B cell (primary cell): ENCODE measurements around the gene SMIM20.

Experiments used
- EZH2 ChIP-seq: IDR thresholded peaks from 2 replicates; pipeline ENCODE4 v1.6.1; 2012; ENCODE audit warnings: borderline replicate concordance, low read depth, mild to moderate bottlenecking, moderate library complexity, low read length; ENCODE audit not compliant: insufficient read depth, poor library complexity, severe bottlenecking
- TF ChIP-seq, protein P1 (sequence below): fragments of 200-600 bp; IDR thresholded peaks from one replicate; pipeline ENCODE4 v1.8.0; 2022; ENCODE audit warnings: antibody characterized with exemption, mild to moderate bottlenecking

DNA sequence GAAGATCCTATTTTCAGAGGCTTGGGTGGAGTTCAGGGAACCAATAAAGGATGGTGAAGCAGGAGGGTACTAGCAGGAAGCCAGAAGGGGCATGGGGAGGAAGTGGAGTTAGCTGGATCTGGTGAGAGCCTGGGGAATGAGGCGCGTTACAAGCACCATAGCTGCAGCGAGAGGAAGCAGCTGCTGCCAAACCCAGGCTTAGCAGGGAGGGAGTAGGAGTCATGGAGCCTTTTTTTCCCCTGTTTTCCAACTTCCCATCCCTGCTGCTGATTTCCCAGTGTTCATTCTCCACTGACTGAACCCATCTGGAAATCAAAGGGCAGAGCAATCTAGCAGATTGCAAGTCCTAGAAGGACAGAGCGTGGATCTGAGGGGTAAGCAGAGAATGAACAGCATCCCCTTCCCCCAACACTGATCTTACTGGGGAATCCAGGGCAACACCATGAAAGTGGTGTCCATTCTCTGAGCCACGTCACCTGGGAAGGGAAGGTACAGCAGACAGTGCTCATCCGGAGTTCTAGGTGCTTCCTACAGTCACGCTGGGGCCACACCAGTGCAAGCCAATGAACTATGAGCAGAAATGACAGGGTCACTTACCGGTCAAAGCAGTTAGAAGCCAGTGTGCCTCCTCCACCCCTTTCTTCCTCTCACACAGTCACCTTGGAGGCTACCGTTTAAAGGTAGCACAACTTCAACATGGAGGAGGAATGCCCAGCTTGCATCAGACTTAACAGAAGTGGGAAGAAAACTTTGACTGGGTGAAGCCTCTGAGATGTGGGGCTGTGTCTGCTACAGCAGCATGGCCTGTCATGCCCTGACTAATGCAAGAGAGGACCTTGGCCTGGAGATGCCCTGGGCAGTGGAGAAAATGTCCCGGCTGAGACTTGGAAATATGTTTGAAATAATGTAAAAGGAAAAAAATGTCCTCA is 36.7 kb downstream of the SMIM20 start:
- TF ChIP-seq, protein P1, sequence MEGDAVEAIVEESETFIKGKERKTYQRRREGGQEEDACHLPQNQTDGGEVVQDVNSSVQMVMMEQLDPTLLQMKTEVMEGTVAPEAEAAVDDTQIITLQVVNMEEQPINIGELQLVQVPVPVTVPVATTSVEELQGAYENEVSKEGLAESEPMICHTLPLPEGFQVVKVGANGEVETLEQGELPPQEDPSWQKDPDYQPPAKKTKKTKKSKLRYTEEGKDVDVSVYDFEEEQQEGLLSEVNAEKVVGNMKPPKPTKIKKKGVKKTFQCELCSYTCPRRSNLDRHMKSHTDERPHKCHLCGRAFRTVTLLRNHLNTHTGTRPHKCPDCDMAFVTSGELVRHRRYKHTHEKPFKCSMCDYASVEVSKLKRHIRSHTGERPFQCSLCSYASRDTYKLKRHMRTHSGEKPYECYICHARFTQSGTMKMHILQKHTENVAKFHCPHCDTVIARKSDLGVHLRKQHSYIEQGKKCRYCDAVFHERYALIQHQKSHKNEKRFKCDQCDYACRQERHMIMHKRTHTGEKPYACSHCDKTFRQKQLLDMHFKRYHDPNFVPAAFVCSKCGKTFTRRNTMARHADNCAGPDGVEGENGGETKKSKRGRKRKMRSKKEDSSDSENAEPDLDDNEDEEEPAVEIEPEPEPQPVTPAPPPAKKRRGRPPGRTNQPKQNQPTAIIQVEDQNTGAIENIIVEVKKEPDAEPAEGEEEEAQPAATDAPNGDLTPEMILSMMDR = no peak
- TF ChIP-seq EZH2 = no peak
